Fibroblast of lung (primary cell): Measurements from ENCODE around the gene ETNK2.

ENCODE experiments used
- EZH2 ChIP-seq: IDR thresholded peaks from 2 replicates; pipeline ENCODE4 v1.5.1; 2012; ENCODE audit warnings: low read length, control low read depth, mild to moderate bottlenecking; ENCODE audit errors: missing control alignments
- TF ChIP-seq, protein P1 (sequence below), 2 donors: IDR thresholded peaks in 1 of 2; conservative IDR thresholded peaks in 1 of 2; 1 replicate in 1 of 2; 2 replicates in 1 of 2; pipeline ENCODE4 v1.5.1; 2011 to 2012; ENCODE audit warnings: low read length in 2 of 2, control low read depth in 1 of 2, inconsistent platforms in 1 of 2, low read depth in 1 of 2, mild to moderate bottlenecking in 1 of 2

DNA sequence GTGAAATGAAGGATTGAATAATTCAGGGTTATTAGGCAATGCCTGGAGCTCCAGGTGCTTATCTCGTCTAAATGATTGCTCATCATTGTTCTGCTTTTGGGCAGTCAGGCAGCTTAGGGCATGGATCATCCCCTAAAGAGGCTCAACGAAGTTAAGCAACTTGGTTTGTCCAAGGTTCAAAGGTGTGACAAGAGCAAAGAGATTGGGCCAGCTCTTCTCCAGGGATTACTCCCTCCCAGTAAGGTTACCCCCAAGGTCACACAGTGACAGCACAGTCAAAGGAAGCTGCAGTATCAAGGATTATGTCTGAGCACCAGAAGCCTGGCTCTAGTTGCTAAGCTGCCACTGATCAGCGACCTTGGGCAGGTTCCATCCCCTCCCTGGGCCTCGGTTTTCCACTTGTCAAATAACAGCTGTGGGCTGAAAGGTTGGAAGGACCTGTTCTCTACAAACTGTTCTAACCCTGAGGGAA is 6.8 kb downstream of the ETNK2 start:
- TF ChIP-seq, protein P1, sequence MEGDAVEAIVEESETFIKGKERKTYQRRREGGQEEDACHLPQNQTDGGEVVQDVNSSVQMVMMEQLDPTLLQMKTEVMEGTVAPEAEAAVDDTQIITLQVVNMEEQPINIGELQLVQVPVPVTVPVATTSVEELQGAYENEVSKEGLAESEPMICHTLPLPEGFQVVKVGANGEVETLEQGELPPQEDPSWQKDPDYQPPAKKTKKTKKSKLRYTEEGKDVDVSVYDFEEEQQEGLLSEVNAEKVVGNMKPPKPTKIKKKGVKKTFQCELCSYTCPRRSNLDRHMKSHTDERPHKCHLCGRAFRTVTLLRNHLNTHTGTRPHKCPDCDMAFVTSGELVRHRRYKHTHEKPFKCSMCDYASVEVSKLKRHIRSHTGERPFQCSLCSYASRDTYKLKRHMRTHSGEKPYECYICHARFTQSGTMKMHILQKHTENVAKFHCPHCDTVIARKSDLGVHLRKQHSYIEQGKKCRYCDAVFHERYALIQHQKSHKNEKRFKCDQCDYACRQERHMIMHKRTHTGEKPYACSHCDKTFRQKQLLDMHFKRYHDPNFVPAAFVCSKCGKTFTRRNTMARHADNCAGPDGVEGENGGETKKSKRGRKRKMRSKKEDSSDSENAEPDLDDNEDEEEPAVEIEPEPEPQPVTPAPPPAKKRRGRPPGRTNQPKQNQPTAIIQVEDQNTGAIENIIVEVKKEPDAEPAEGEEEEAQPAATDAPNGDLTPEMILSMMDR (conservative IDR thresholded peaks at IDR 0.05 in 1 of 2, IDR thresholded peaks at IDR 0.05 in 1 of 2; ENCODE audit: low read depth in 1 of 2, low read length in 2 of 2): no peak
- TF ChIP-seq EZH2: no peak
